HepG2 (cell line): Measurements from ENCODE around the gene PSD4. TPM values are rescaled to one million over a fixed set of nuclear protein-coding genes. Genes with fewer than 3 reads are reported as not detected.
A peak's percentile ranks its signal among the peaks of the same experiment; 100 is the strongest.

Experiments
- DRAP1 ChIP-seq: IDR thresholded peaks from 2 replicates; pipeline ENCODE4 v1.6.1; 2016; ENCODE audit warnings: missing genetic modification reagents, missing compliant biosample characterization
- FOSL1 ChIP-seq: sonication (generic); formaldehyde crosslinking; IDR thresholded peaks from 2 replicates; pipeline ENCODE4 v1.9.0; 2021; ENCODE audit warnings: missing genetic modification reagents, borderline replicate concordance
- GATA4 ChIP-seq: sonication (generic); IDR thresholded peaks from 2 replicates; pipeline ENCODE4 v1.6.1; 2016; ENCODE audit warnings: antibody characterized with exemption, low read depth, borderline replicate concordance
- HES4 ChIP-seq: sonication (generic); formaldehyde crosslinking; IDR thresholded peaks from 2 replicates; pipeline ENCODE4 v1.9.0; 2021; ENCODE audit warnings: mild to moderate bottlenecking, missing genetic modification reagents, borderline replicate concordance
- HNF1B ChIP-seq: sonication (generic); formaldehyde crosslinking; IDR thresholded peaks from 2 replicates; pipeline ENCODE4 v1.5.1; 2020; ENCODE audit warnings: mild to moderate bottlenecking, moderate library complexity, missing genetic modification reagents
- HNRNPK ChIP-seq: fragments of 200-400 bp; formaldehyde crosslinking; IDR thresholded peaks from 2 replicates; pipeline ENCODE4 v1.6.1; 2018; ENCODE audit warnings: low read length, low read depth, moderate library complexity, mild to moderate bottlenecking; ENCODE audit not compliant: poor library complexity, severe bottlenecking
- HOXA3 ChIP-seq: sonication (generic); formaldehyde crosslinking; IDR thresholded peaks from 2 replicates; pipeline ENCODE4 v1.5.0; 2020; ENCODE audit warnings: missing genetic modification reagents
- KLF6 ChIP-seq: IDR thresholded peaks from 2 replicates; pipeline ENCODE4 v1.8.0; 2016; ENCODE audit warnings: missing biosample characterization, missing genetic modification reagents
- MTA1 ChIP-seq: sonication (generic); formaldehyde crosslinking; IDR thresholded peaks from 2 replicates; pipeline ENCODE4 v1.4.0; 2020; ENCODE audit warnings: missing genetic modification reagents, mild to moderate bottlenecking, borderline replicate concordance
- RFX3 ChIP-seq: IDR thresholded peaks from 2 replicates; pipeline ENCODE4 v1.6.1; 2016; ENCODE audit warnings: missing biosample characterization, missing genetic modification reagents
- SOX6 ChIP-seq, 2 experiments: fragments of 450-650 bp in 1 of 2; sonication (generic) in 1 of 2; formaldehyde crosslinking in 1 of 2; IDR thresholded peaks; 2 replicates each; pipeline versions ENCODE4 v1.4.0 to v1.6.1; 2017 to 2020; ENCODE audit warnings: antibody characterized with exemption in 1 of 2, mild to moderate bottlenecking in 1 of 2, missing genetic modification reagents in 1 of 2
- TRAFD1 ChIP-seq: sonication (generic); formaldehyde crosslinking; IDR thresholded peaks from 2 replicates; pipeline ENCODE4 v1.5.1; 2020; ENCODE audit warnings: missing genetic modification reagents, mild to moderate bottlenecking, borderline replicate concordance
- ZBTB20 ChIP-seq: sonication (generic); formaldehyde crosslinking; IDR thresholded peaks from 2 replicates; pipeline ENCODE4 v1.8.1; 2023; ENCODE audit warnings: missing genetic modification reagents, low read depth, mild to moderate bottlenecking, borderline replicate concordance
- ZNF354B ChIP-seq: sonication (generic); formaldehyde crosslinking; IDR thresholded peaks from 2 replicates; pipeline ENCODE4 v1.8.0; 2022; ENCODE audit warnings: mild to moderate bottlenecking, missing genetic modification reagents
- ZNF367 ChIP-seq: sonication (generic); formaldehyde crosslinking; IDR thresholded peaks from 2 replicates; pipeline ENCODE4 v1.4.0; 2020; ENCODE audit warnings: missing genetic modification reagents, borderline replicate concordance
- ZNF557 ChIP-seq: sonication (generic); formaldehyde crosslinking; IDR thresholded peaks from 2 replicates; pipeline ENCODE4 v1.4.0; 2020; ENCODE audit warnings: missing genetic modification reagents
- ZNF609 ChIP-seq: sonication (generic); formaldehyde crosslinking; IDR thresholded peaks from 2 replicates; pipeline ENCODE4 v1.4.0; 2020; ENCODE audit warnings: mild to moderate bottlenecking, missing genetic modification reagents, borderline replicate concordance
- ZNF652 ChIP-seq: IDR thresholded peaks from 2 replicates; pipeline ENCODE4 v1.6.1; 2016; ENCODE audit warnings: low read depth, borderline replicate concordance
- ZNF720 ChIP-seq: sonication (generic); formaldehyde crosslinking; IDR thresholded peaks from 2 replicates; pipeline ENCODE4 v1.4.0; 2020; ENCODE audit warnings: missing genetic modification reagents
- ZNF776 ChIP-seq: sonication (generic); formaldehyde crosslinking; IDR thresholded peaks from 2 replicates; pipeline ENCODE4 v1.4.0; 2020; ENCODE audit warnings: mild to moderate bottlenecking, missing genetic modification reagents
- polyA plus RNA-seq, 8 experiments: library from polyadenylated mRNA; depleted of rRNA in 3 of 8; stranded (reverse) in 7 of 8; unstranded in 1 of 8; fragments of >200 nt; fragmentation: Illumina TruSeq in 4 of 8; extraction: Trizol in 4 of 8; gene quantifications; 2 replicates each; pipeline versions ENCODE4 v1.2.1 to v1.2.3, GENCODE V29; 2011 to 2016; ENCODE audit warnings: low read depth in 4 of 8, missing spikeins in 1 of 8, mixed read lengths in 1 of 8; ENCODE audit not compliant: insufficient read depth in 1 of 8
- total RNA-seq, 5 experiments: library from RNA; depleted of rRNA; stranded (reverse); fragments of >200 nt; fragmentation: Illumina TruSeq; extraction: Trizol; gene quantifications; 2 replicates each; pipeline ENCODE4 v1.2.3, GENCODE V29; 2016; ENCODE audit warnings: low read depth in 1 of 5

The PSD4 gene
- total and polyA plus RNA-seq, 2 of the 13 experiments (the other 11 are each of a cell fraction or from before 2014, with no cell fraction given) = 5.8 to 9.4 TPM

- TF ChIP-seq KLF6 (no peak), ZNF776 (CRISPR knock-in tag) (no peak), HES4 (CRISPR knock-in tag) (no peak), ZNF367 (CRISPR knock-in tag) (no peak), ZBTB20 (CRISPR knock-in tag) (peak; percentile 73; the same call in 1 of the 2 replicates), MTA1 (CRISPR knock-in tag) (no peak), ZNF354B (CRISPR knock-in tag) (no peak), HNF1B (no peak), GATA4 (0 out of 2 replicates have a peak, but pooled peaks have one; percentile 42), ZNF720 (CRISPR knock-in tag) (no peak), DRAP1 (CRISPR knock-in tag) (peak; percentile 25), FOSL1 (CRISPR knock-in tag) (peak; percentile 65; the same call in 1 of the 2 replicates), HNRNPK (no peak), ZNF557 (CRISPR knock-in tag) (no peak), SOX6 (IDR thresholded peaks at IDR 0.05) (no peak), SOX6 (CRISPR knock-in tag; IDR thresholded peaks at IDR 0.05) (no peak), TRAFD1 (no peak), ZNF652 (CRISPR knock-in tag) (no peak), ZNF609 (CRISPR knock-in tag) (0 out of 2 replicates have a peak, but pooled peaks have one; percentile 12), RFX3 (CRISPR knock-in tag) (no peak), HOXA3 (CRISPR knock-in tag) (no peak)
Observed at GRCh38 chr2:113124984-113125855, 48.6 kb upstream of the PSD4 start (continued).
